Suprapubic skin (tissue), 4 donors: Measurements from ENCODE around the gene ANO2. TPM values are rescaled to one million over a fixed set of nuclear protein-coding genes. Genes with fewer than 3 reads are reported as not detected.

ENCODE experiments used
- DNase-seq, 2 donors: peaks; one replicate each; pipeline ENCODE4 v3.0.0-alpha.2; 2019; ENCODE audit warnings: low spot score in 2 of 2
- H3K27ac ChIP-seq: fragments of 200-600 bp; sonication (generic); one replicate; pipeline ENCODE4 v1.5.1; 2019
- H3K27me3 ChIP-seq: fragments of 200-600 bp; sonication (generic); one replicate; pipeline ENCODE4 v1.5.1; 2019
- H3K36me3 ChIP-seq: fragments of 200-600 bp; sonication (generic); one replicate; pipeline ENCODE4 v1.5.1; 2019
- H3K4me1 ChIP-seq: fragments of 200-600 bp; sonication (generic); one replicate; pipeline ENCODE4 v1.5.1; 2019
- H3K4me3 ChIP-seq: fragments of 200-600 bp; sonication (generic); one replicate; pipeline ENCODE4 v1.5.1; 2019; ENCODE audit warnings: mild to moderate bottlenecking
- H3K9me3 ChIP-seq: fragments of 200-600 bp; sonication (generic); one replicate; pipeline ENCODE4 v1.5.1; 2019
- EP300 ChIP-seq: sonication (generic); formaldehyde crosslinking; IDR thresholded peaks from one replicate; pipeline ENCODE4 v1.6.1; 2017; ENCODE audit warnings: antibody characterized with exemption
- POLR2A ChIP-seq, 2 donors: fragments of 450-650 bp; IDR thresholded peaks; one replicate each; pipeline ENCODE4 v1.6.1; 2017; ENCODE audit warnings: antibody characterized with exemption in 2 of 2, mild to moderate bottlenecking in 2 of 2, moderate library complexity in 2 of 2
- POLR2AphosphoS5 ChIP-seq, 3 donors: sonication (generic); formaldehyde crosslinking; IDR thresholded peaks; one replicate each; pipeline ENCODE4 v1.6.1; 2017; ENCODE audit warnings: antibody characterized with exemption in 3 of 3
- WGBS: methylation state at CpG from one replicate; pipeline ENCODE4 v1.1.5; 2018; 5-methylcytosine and 5-hydroxymethylcytosine counted together
- total RNA-seq, 4 donors: library from RNA; depleted of rRNA; stranded (reverse); fragments of >200 nt; gene quantifications; one replicate each; pipeline ENCODE4 v1.1.0, GENCODE V29; 2016
- TF ChIP-seq, protein P1 (sequence below), 2 donors: fragments of 200-600 bp in 1 of 2; fragments of 450-650 bp in 1 of 2; sonication (generic) in 1 of 2; IDR thresholded peaks; one replicate each; pipeline ENCODE4 v1.5.1; 2016 to 2019; ENCODE audit warnings: antibody characterized with exemption in 2 of 2, mild to moderate bottlenecking in 1 of 2, moderate library complexity in 1 of 2

Gene ANO2
- total RNA-seq, 4 donors from 2014 or later, result 1.1 to 9.7 (median 2.0) TPM

DNA sequence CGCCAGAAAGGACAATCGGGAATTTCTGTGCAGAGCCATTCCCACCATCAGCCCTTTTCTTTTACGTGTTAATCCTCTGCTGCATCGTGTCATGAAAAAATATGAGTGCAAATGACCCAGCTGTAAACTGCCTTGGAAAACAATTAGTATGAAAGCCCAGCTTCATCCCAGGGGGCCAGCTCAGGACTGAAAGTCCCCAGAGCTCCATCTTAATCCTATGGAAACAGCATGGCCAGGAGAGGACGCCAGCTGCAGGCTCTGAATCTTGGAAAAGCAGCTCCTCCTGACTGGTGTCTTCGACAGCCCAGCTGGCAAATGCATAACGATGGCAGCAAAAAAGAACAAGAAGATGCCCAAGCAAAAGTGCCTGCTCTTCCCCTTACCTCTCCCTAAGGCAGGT lies 321.6 kb downstream of the ANO2 start:
- H3K27ac ChIP-seq, result no peak overlapping the region
- H3K9me3 ChIP-seq, result no peaks in the 10 kb centered on the region
- TF ChIP-seq, protein P1, sequence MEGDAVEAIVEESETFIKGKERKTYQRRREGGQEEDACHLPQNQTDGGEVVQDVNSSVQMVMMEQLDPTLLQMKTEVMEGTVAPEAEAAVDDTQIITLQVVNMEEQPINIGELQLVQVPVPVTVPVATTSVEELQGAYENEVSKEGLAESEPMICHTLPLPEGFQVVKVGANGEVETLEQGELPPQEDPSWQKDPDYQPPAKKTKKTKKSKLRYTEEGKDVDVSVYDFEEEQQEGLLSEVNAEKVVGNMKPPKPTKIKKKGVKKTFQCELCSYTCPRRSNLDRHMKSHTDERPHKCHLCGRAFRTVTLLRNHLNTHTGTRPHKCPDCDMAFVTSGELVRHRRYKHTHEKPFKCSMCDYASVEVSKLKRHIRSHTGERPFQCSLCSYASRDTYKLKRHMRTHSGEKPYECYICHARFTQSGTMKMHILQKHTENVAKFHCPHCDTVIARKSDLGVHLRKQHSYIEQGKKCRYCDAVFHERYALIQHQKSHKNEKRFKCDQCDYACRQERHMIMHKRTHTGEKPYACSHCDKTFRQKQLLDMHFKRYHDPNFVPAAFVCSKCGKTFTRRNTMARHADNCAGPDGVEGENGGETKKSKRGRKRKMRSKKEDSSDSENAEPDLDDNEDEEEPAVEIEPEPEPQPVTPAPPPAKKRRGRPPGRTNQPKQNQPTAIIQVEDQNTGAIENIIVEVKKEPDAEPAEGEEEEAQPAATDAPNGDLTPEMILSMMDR (IDR thresholded peaks at IDR 0.05), result no peak
- TF ChIP-seq EP300 (no peak), POLR2AphosphoS5 (IDR thresholded peaks at IDR 0.05) (no peak)
- H3K4me1 ChIP-seq, result no peaks in the 10 kb centered on the region
- WGBS, result 75% methylated on average over 5 of the region's 7 CpGs
- H3K4me3 ChIP-seq, result no peak overlapping the region
- H3K36me3 ChIP-seq, result no peaks in the 10 kb centered on the region
- H3K27me3 ChIP-seq, result peaks cover 2% of the 10 kb centered on the region
- DNase-seq, result no peak

DNA sequence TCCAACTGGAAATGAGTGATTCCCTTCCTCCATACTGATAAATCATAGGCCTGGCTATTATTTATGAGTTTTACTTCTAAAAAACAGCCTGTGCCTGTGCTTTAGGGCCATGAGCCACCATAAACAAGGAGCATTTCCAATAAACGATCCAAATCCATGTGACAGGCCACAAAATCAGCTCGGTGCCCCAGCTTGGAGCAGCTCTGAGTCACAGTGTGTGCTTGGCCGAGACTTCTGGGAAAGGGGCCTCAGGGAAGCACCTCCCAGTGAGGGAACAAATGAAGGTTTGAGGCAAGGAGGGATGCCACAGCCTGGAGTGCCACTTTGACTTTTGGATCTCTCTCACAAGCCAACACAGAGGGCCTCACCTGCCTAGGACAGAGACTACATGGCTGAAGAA lies 322.8 kb downstream of the ANO2 start:
- WGBS, result 83% methylated on average over 3 of the region's 3 CpGs
- H3K4me1 ChIP-seq, result no peaks in the 10 kb centered on the region
- peaks cover 2% of the 10 kb centered on the region for H3K27me3 ChIP-seq
- H3K9me3 ChIP-seq, result no peaks in the 10 kb centered on the region
- no peak for DNase-seq
- TF ChIP-seq EP300 (no peak), POLR2A (IDR thresholded peaks at IDR 0.05) (no peak), POLR2AphosphoS5 (IDR thresholded peaks at IDR 0.05) (no peak)
- TF ChIP-seq, protein P1 (IDR thresholded peaks at IDR 0.05), result no peak
- no peak overlapping the region for H3K27ac ChIP-seq
- no peaks in the 10 kb centered on the region for H3K36me3 ChIP-seq
- no peak overlapping the region for H3K4me3 ChIP-seq

DNA sequence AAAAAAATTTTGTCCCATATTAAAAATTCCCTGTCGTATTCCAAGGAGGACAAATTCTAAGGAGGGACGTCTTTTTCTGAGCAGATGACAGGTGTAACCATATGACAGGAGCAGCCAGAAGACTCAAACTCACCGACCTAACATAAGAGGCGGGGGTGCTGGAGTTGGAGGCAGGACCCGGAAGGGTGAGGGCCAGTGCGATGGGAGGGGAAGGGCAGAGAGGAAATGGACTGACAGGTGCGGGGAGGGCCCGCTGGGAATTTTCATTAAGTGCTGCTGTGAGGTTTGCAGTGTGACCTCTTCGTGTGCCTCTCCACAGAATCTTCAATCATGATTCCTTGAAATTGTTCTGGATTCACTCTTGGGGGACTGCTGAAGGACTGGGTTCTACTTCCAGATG lies 323.7 kb downstream of the ANO2 start:
- DNase-seq, result no peak
- H3K27ac ChIP-seq, result no peak overlapping the region
- no peaks in the 10 kb centered on the region for H3K36me3 ChIP-seq
- H3K27me3 ChIP-seq, result peaks cover 2% of the 10 kb centered on the region
- H3K4me1 ChIP-seq, result no peaks in the 10 kb centered on the region
- no peaks in the 10 kb centered on the region for H3K9me3 ChIP-seq
- no peak for TF ChIP-seq POLR2AphosphoS5 (IDR thresholded peaks at IDR 0.05)
- TF ChIP-seq, protein P1 (IDR thresholded peaks at IDR 0.05), result no peak
- no peak for TF ChIP-seq EP300
- no peak for TF ChIP-seq POLR2A (IDR thresholded peaks at IDR 0.05)
- H3K4me3 ChIP-seq, result no peak overlapping the region
- 79% methylated on average over 9 of the region's 9 CpGs for WGBS

DNA sequence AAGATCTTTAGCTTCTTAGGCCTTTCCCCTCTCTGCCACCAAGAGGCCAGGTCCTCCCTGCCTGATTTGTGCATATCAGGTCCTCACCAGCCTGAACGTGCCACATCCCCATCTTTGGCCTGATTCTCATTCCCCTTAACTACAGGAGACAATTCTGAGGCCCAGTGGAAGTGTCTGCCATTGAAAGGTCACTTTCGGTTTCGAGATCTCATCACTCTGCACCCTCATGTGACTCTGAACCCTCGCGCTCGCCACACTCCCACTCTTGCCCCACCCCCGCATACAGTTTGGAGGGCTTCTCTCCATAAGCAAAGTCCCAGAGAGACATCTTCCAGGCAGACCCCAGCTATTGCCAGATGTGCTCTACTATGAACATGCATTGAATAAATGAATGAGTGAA lies 324.2 kb downstream of the ANO2 start:
- 92% methylated on average over 7 of the region's 7 CpGs for WGBS
- Histone ChIP-seq H3K36me3 (no peaks in the 10 kb centered on the region), H3K27me3 (peaks cover 2% of the 10 kb centered on the region), H3K4me1 (no peaks in the 10 kb centered on the region), H3K9me3 (no peaks in the 10 kb centered on the region), H3K27ac (no peak overlapping the region), H3K4me3 (no peak overlapping the region)
- DNase-seq, result no peak
- TF ChIP-seq, protein P1 (IDR thresholded peaks at IDR 0.05), result no peak
- TF ChIP-seq POLR2AphosphoS5 (IDR thresholded peaks at IDR 0.05), result no peak
- TF ChIP-seq POLR2A (IDR thresholded peaks at IDR 0.05), result no peak
- no peak for TF ChIP-seq EP300

DNA sequence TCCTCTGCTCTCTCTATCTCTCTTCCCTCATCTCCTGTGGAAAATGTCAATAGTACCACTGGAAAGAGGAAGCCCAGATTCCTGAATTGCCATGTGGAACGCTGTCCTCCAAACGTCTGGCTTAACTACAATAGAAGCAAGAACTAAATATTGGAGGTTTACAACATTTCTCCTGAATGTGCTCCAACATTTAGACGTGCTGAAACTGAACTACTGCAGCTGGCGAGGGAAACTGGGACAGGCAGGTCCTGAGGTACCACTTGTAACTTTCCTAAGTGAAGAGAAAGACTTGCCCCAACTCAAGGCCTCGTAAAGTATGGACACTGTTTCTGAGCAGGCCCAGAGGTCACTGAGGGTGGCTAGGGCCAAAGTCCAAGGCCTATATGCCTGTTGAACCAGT lies 325.4 kb downstream of the ANO2 start:
- TF ChIP-seq EP300, result no peak
- TF ChIP-seq POLR2AphosphoS5 (IDR thresholded peaks at IDR 0.05), result no peak
- TF ChIP-seq, protein P1 (IDR thresholded peaks at IDR 0.05), result no peak
- TF ChIP-seq POLR2A (IDR thresholded peaks at IDR 0.05), result no peak
- H3K27me3 ChIP-seq, result no peaks in the 10 kb centered on the region
- no peak overlapping the region for H3K4me3 ChIP-seq
- H3K36me3 ChIP-seq, result no peaks in the 10 kb centered on the region
- H3K4me1 ChIP-seq, result no peaks in the 10 kb centered on the region
- no peaks in the 10 kb centered on the region for H3K9me3 ChIP-seq
- no peak for DNase-seq
- WGBS, result 62% methylated on average over 5 of the region's 5 CpGs
- H3K27ac ChIP-seq, result no peak overlapping the region
